Hypothalamus (tissue), 51 donors: ENCODE results near the gene PDILT.
"Not testable (repeated sequence)": the region's sequence is repeated elsewhere in the genome, so short reads cannot be mapped to it uniquely, and the experiment has no call there.

ENCODE experiments used
- DNase-seq, 51 donors: peaks; one replicate each; lab custom pipeline; 2025; lab: John Stamatoyannopoulos, UW

PDILT gene

DNA sequence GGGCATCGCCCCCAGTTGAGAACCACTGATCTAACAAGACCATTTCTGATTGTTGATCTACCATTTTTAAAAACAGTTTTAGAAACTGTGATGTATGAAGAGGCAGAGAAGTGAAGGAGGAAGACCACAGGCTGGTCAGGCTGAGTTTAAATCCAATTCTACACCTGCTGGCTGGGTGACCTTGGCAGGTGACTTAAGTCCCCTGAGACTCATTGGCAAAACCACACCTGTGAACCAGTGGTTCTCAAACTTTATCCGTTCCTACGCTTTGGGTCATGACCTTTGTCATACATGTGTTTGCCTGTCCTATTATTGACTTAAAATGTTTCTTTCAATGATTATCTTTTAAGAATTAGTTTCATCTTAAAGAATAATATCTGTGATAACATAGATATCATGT, 79.5 kb downstream of the PDILT start:
- DNase-seq: no peak

DNA sequence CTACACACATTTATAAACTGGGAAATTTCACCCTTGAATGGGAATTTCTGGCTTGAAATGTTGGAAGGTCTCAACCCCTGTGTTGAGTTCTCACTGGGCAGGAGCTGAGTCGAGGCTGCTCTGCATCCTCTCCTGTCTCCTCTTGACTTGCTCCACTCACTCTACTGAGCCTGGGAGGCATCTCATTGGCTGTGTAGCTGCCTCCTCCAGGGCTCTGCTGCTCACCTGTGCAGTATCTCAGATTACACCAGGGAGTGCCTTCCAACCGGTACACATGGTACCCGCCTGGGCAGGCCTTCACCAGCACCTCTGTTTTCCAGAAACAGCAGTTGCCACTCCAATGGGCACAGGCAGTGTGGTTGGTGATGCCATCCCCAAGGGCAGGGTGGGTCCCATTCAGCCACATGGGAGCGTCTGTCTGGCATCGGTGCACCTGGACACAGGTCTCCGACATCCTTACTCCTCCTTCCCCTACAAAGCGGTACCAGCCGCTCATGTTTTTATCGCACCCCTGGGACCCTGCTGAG, 80.9 kb downstream of the PDILT start:
- DNase-seq: no peak

DNA sequence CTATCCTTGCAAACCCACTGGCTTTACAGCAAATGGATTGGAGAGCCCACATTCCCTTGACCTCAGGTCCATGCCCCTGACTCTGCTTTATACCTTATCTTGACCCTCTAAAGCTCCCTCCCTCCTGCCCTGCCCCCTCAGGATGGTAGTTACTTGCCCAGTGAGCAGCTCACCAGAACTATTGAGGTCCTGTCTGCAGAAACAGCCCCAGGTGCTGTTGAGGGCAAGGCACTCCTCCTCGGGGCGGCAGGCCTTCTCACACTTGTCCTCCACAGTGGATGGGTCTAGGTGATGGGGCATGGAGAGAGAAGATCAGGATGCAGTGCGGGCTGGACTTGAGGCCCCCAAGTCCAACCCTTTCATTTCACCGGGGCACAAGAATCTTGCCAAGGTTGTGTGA, 81.8 kb downstream of the PDILT start:
- no peak for DNase-seq

DNA sequence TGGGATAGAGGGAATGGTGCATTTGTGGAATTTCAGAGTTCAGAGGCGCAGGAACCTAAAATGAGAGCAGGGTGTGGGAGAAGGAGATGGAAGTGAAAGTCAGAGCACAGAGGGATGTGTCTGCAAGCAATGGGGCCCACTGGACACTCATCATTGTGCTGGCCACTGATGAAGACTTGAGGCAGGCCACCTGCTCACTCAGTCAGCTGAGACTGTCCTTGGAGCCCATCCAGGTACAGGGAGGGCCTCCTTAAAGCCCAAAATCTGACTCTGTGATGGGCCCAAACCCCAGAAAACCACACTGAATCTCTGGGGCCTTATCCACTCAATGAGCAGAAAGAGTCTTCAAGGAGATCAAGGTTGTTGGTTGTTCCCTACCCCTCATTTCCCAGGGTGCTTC, 82.9 kb downstream of the PDILT start:
- no peak for DNase-seq

DNA sequence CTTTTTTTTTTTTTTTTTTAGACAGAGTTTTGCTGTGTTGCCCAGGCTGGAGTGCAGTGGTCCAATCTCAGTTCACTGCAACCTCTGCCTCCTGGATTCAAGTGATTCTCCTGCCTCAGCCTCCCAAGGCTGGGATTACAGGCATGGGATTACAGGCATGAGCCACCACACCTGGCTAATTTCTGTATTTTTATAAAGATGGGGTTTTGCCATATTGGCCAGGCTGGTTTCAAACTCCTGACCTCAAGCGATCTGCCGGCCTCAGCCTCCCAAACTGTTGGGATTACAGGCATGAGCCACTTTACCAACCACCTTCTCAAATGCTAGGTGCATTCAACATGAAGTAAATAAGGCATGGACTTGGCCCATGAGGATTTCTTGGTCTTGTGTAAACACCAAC, 83.5 kb downstream of the PDILT start:
- not testable (repeated sequence) for DNase-seq

DNA sequence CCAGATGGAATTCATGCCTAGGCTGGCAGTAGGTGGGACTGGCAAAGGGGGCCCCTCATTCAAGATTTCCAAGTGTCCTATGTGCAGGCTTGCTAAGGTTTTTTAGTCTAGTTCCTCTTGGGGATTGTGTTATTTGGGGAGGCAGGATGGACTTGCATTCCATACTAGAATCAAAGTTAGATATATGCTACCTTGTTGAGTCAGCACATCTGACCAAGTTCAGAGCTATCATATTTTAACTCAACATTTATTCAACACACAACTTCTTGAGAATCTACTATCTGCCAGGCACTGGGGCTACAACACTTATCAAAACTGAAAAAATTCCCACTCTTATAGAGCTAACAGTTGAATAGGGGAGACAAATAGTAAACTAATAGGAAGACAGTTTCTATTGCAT, 83.9 kb downstream of the PDILT start:
- no peak for DNase-seq

DNA sequence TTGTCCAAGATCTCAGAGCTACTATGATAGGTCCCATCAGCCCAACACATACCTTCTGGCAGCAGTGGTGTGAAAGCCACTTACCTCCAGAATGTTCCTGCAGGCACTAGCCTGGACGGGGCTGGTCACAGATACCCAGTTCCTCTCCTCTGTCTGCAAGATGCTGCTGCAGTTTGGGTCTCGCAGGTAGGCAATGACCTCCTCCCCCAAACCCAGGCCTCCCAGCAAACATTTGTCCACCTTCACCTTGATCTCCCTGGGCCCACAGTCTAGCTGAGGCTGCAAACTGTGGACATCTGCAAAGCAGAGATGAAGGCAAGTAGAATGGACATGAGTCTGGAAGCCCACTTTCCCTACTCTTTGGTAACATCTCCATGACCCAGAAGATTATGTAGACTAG, 84.4 kb downstream of the PDILT start:
- DNase-seq: no peak

DNA sequence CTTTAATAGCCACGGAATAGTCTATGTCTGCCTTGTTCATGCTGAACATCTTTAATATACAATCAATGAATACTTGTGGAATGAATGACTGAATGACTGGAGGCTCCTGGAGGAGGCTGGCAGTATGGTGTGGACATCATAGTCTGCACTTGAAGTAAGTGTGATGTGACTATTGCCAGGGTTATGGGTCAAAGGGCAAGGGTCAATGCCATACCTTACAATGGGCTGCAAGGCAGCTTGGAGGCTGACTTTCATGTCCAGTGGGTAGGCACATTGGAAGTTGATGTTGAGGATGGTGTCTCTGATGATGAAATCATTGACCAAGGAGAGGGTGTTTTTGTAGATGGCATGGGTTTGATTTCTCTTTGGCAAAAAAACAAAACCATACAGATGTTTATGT, 85.1 kb downstream of the PDILT start:
- no peak for DNase-seq

DNA sequence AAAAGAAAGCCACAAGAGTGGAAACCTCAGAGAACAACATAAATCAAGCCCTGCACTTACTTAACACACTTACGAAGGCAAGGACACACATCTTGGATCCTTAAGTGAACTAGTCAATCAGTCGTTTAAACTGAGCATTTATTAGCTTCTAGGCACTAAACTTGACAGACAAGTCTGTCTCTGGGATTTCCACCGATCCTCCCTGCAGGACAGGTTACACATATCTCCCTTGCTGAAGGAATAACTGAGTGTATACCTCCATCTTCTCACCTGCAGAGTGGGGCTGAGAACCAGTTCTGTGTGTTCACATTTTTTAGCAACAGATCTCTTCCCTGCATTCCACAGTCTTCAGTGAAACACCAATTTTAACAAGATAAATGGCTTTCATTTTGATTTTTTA, 86.1 kb downstream of the PDILT start:
- no peak for DNase-seq

DNA sequence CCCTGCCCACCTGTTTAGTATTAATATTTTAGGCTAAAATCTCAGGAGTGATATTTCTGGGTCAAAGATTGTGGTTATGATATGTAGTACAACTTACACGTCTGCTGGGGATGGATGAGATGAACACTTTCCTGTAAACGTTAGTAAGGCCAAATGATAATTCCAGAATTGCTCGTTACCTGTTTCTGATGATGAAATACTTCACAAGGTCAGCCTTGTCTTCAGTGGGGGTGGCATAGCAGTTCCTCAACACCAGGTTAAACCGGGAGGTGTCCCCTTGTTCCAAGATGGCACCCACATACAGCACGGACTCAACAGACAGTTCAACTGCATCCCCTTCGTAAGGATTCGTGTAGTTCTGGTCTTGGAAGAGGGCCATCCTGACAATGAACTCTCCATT, 86.5 kb downstream of the PDILT start:
- DNase-seq: no peak

DNA sequence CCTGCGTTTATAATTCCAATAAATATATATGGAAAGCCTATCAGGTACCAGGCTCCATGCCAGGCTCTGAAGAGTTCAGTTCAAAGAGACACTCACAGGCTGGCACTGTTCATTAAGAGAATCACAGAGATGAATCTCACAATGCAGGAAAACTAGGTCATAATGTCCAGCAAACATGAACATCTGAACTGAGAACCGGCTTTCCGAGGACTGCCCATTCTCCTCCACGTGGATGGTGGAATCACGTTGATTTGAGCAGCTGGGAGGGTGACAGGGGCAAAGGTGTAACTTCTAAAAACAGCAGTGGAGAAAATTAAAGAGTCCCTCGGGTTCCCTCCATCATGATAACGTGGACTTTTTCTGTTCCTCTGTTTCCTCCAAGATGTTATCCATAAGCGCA, 87.4 kb downstream of the PDILT start:
- no peak for DNase-seq

DNA sequence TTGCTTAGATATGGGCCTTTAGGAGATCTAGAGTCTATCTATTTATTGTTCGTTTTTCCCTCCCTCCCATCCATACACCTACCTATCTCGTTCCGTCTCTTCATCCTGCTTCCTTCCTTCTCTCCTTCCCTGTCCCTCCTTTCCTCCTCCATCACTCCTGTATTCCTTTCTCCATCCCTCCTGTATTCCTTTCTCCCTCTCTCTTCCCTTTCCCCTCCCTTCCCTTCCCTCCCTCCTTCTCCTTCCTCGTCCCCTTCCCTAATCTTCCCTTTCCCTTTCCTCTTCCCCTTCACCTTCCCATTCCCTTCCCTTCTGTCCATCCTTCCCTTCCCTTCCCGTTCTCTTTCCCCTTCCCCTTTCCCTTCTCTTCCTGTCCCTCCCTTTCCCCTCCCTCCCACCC, 87.8 kb downstream of the PDILT start:
- DNase-seq: no peak

DNA sequence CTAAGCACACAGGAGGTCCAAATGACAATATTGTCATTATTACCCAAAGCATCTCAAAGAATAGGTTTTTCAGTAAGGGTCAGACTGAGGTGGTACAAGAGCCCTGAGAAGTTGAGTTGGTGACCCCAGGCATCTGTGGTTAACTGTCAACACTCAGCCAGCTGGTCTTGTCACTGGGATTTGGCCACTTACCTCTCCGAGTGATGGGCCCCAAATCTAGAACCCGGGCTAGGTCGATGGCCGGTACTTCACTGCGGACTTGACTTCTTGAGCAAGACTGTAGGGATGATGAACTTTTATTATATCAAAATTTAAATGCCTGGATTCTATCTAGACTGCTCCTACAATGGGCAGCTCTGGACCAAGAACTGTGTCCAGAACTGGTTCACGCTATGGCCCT, 88.8 kb downstream of the PDILT start:
- DNase-seq: no peak

DNA sequence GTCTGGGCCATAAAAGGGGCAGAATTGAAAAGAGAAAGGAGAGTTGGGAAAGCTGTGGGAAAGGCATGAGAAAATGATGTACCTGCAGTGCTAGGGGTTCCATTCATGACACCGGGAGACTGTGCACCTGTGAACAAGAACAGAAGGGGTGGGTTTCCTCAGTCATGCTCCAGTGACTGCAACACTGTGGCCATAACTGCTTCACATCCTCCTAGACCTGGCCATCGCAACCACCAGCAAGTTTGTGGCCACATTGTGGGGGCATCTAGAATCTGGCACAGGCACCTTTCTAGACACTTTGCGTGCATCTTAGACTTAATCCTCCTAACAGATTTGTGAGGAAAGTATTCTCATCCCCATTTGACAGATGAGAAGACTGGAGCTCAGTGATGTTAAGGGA, 90.0 kb downstream of the PDILT start:
- DNase-seq: no peak

DNA sequence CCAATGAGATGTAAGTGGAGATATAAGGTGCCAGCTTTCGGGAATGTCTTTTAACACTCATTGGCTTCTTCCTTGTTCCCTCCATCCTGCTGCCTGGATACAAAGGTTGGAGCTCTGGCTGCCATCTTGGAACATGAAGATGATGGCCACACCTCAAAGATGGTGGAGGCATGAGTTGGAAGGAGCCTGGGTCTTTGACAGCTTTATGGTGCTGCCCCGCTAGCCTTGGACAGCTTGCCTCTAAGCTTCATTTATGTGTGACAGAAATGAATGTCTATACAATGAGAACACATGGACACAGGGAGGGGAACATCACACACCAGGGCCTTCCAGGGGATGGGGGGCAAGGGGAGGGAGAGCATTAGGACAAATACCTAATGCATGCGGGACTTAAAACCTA, 90.8 kb downstream of the PDILT start:
- DNase-seq: no peak

DNA sequence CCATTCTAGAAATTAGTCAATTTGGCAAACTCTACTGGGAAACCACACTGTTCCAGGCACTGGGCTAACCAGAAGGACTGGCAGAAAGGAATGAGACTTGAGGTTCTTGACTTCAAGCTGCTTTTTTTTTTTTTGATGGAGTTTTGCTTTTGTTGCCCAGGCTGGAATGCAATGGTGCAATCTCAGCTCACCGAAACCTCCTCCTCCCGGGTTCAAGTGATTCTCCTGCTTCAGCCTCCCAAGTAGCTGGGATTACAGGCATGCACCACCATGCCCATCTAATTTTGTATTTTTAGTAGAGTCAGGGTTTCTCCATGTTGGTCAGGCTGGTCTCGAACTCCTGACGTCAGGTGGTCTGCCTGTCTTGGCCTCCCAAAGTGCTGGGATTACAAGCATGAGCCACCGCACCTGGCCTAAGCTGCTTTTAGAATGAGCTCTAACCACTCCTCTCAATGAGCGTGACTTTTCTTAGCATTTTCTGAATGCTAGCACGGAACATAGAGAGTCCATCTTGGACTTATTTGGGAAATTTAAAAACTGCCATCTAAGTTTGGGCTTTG, 91.9 kb downstream of the PDILT start:
- not testable (repeated sequence) for DNase-seq

DNA sequence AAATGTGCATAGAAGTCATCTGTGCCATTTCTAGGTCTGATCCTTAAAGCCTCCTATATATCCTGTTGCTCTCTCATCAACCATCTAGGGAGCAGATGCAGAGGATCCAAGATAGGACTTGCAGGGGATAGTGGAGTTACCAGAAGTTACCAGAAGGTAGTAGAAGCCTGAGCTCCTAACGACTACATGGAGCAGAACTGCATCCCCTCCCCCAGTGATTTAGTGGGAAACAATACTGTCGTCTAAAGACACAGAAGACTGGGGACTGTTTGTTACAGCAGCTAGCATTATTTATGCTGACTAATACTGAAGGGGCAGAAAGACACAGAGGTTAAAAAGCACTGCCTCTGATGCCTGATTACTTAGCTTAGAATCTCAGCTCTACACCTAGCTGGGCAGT, 93.0 kb downstream of the PDILT start:
- DNase-seq: no peak

DNA sequence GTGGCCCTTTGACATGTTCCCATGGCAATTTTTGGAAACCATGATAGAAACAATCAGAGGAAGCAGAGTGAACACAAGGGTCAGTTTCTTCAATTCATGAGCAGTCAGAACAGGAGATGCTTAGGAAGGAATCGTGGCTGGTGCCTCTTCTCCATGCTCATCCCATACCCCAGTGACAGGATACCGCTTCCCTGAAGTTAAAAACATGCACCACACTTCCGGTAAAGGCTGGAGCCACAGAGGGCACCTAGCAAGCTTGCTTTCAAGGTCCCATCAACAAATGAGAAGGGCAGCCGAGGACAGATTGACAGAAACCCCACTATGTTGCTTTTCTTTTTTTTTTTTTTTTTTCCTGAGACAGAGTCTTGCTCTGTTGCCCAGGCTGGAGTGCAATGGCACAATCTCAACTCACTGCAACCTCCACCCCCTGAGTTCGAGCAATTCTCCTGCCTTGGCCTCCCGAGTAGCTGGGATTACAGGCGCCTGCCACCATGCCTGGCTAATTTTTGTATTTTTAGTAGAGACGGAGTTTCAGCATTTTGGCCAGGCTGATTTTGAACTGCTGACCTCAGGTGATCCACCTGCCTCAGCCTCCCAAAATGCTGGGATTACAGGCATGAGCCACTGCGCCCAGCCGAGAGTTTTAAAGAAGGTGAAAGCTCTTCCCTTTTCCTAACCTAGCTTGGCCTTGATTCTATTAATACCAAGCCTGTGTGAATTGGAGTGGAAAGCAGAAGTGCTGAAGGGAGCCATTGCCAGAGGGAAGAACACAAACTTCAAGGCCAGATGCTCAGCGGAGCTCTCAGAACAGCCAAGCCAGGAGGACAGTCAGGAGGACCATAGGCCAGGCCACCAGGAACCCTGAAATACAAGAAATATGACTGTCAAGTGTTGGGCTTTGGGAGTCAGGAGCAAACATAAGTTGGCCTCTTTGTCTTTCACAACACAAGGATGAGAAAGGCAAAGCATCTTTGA, 93.8 kb downstream of the PDILT start:
- DNase-seq: no peak

DNA sequence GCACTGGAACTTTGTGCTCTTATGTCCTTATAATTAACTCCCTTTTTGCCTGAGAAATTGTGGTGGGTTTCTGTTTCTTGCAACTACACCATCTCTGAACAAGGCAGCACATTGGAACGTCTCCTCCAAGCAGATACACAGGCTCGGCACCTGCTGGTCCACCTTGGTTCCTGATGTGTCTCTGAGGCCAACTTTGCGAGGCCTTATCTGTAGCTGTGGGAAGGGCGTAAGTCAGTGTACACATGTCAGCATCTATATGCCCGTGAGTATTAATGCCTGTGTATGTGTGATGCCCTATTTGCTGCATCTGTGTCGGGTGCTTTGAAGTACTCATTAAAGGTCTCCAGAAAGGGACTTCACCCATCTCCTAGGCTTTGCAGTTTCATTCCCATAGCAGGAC, 94.8 kb downstream of the PDILT start:
- DNase-seq: no peak
